ENCODE results near the gene CDK5. TPM values are rescaled to one million over a fixed set of nuclear protein-coding genes. Genes with fewer than 3 reads are reported as not detected.

CDK5 gene
- total RNA-seq, 1 donor from 2014 or later = 9.6 TPM

DNA sequence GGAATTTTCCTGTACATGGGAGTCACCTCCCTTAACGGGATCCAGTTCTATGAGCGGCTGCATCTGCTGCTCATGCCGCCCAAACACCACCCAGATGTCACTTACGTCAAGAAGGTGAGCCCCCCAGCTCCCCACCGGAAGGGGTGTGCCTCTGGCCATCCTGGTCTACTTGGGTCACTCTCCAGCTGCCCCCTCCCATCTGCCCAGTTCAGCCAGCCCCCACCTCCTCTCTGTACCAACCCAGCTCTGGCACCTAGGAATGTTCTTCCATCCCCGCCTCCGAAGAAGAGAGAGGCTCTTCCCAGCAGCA lies 17.9 kb upstream of the CDK5 start:
- DNase-seq (ENCODE audit: low spot score) (no peak), ATAC-seq (no peak)

DNA sequence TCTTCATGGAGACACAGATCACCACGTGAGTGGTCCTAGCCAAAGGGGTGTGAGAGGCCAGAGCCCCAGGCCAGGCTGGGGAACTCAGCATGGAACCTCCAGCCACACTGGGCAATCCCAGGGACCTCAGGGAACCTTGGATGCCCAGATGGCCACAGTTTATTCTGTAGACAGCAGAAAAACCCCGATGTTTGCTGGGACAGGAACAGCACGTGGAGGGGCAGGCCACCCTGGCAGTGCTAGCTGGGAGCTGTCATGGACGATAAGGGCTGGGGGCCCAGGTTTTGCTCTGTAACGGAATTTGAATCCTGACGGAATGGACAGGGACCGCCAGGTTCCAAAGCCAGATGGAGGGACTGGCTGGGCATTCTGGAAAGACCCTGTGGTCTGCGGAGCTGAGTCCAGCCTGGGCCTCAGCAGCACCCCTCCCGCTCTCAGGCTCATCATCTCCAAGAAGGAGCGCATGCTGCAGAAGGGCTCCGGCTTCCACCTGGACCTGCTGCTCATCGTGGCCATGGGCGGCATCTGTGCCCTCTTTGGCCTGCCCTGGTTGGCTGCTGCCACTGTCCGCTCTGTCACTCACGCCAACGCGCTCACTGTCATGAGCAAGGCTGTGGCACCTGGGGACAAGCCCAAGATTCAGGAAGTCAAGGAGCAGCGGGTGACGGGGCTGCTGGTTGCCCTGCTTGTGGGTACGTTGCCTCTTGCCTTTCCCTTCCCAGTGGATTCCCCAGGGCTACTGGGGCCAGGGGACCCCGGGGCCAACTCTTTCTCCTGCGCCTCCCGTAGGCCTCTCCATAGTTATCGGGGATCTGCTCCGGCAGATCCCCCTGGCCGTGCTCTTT lies 17.3 kb upstream of the CDK5 start:
- ATAC-seq (no peak), DNase-seq (ENCODE audit: low spot score) (no peak)

DNA sequence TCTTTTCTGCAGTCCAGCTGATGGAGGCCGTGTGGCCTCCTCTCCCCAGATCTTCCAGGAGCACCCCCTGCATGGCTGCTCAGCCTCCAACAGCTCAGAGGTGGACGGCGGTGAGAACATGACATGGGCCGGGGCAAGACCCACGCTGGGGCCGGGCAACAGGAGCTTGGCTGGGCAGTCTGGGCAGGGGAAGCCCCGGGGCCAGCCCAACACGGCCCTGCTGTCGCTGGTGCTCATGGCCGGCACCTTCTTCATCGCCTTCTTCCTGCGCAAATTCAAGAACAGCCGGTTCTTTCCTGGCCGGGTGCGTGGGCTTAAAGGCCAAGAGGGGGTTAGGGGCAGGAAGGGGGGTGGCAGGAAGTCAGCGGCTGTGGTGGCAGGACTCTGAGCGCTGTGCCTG lies 16.3 kb upstream of the CDK5 start:
- ATAC-seq (no peak), DNase-seq (ENCODE audit: low spot score) (no peak)

DNA sequence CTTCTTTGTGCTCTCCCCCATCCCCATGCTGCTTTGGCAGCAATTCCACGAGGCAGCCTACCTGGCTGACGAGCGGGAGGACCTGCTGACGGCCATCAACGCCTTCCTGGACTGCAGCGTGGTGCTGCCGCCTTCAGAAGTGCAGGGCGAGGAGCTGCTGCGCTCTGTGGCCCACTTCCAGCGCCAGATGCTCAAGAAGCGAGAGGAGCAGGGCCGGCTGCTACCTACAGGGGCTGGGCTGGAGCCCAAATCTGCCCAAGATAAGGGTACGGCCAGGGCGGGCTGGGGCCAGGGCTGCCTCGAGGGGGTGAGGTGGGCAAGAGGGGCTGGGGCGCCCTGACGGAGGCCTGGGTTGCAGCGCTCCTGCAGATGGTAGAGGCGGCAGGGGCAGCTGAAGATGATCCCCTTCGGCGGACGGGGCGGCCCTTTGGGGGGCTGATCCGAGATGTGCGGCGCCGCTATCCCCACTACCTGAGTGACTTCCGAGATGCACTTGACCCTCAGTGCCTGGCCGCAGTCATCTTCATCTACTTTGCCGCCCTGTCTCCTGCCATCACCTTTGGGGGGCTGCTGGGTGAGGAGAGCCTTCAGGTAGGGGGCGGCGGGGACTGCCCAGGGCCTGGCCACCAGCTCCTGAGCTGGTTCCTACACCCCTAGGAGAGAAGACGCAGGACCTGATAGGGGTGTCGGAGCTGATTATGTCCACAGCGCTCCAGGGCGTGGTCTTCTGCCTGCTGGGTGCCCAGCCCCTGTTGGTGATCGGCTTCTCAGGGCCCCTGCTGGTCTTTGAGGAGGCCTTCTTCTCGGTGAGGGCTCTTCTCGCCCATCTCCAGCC lies 13.6 kb upstream of the CDK5 start:
- ATAC-seq (no peak), DNase-seq (ENCODE audit: low spot score) (no peak)

DNA sequence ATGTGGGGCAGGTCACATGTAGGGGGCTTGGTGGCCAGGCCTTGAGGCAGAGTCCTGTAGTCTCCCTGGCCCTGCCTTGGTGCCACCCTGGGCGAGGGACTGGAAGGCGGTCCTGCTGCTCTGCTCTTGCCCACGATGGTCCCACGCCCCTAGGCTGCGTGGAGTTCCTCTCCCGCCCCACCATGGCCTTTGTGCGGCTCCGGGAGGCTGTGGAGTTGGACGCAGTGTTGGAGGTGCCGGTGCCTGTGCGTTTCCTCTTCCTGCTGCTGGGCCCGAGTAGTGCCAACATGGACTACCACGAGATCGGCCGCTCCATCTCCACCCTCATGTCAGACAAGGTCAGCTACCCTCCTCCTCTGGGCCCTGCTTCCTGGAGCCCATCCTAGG lies 12.9 kb upstream of the CDK5 start:
- ATAC-seq = no peak

DNA sequence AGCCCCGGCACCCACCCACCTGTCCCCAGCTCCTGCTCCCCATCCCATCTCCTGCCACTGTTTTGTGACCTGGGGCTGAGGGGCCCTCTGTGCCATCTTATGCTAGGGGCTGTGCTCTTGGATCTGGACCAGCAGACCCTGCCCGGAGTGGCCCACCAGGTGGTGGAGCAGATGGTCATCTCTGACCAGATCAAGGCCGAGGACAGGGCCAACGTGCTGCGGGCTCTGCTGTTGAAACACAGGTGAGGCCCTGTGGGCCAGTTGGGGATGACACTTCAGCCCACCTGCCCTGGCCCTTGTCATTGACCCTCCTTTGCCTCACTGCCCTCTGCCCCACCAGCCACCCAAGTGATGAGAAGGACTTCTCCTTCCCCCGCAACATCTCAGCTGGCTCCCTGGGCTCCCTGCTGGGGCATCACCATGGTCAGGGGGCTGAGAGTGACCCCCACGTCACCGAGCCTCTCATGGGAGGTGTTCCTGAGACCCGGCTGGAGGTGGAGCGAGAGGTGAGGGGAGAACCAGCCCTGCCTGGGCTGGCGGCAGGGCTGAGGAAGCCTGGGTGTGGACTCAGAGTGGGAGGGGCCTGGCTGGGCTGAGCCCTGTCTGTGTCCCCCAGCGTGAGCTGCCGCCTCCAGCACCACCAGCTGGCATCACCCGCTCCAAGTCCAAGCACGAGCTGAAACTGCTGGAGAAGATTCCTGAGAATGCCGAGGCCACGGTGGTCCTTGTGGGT lies 12.3 kb upstream of the CDK5 start:
- ATAC-seq = no peak
- no peak for DNase-seq (ENCODE audit: low spot score)

More for the DNA sequence above, 12.9 kb upstream of the CDK5 start:
- DNase-seq (ENCODE audit: low spot score) = no peak

DNA sequence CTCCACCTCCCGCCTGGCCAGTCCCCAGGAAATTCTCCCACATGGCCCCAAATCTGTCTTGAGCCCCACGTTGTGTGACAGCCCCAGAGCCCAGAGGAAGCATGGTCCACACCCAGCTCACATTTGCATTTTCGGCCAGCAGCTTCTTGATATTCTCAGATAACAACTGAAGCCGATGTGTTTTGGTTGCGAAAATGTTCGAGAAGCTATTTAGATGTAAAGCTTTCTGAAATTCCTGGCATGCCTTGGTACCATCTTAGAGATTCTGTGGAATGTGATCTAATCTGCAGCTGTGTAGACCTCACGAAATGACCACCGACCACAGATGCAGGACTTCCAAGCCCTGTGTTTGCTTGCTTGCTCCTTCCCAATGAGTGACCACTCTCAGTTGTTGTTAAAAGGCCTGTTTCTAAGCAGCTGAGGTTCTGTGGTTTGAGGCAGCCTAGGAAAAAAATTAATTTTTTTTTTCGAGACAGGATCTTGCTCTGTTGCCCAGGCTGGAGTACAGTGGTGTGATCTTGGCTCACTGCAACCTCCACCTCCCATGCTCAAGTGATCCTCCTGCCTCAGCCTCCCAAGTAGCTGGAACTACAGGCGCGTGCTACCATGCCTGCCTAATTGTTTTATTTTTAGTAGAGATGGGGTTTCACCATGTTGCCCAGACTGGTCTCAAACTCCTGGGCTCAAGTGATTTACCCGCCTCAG lies 10.5 kb upstream of the CDK5 start:
- DNase-seq (ENCODE audit: low spot score) = no peak
- ATAC-seq = no peak

DNA sequence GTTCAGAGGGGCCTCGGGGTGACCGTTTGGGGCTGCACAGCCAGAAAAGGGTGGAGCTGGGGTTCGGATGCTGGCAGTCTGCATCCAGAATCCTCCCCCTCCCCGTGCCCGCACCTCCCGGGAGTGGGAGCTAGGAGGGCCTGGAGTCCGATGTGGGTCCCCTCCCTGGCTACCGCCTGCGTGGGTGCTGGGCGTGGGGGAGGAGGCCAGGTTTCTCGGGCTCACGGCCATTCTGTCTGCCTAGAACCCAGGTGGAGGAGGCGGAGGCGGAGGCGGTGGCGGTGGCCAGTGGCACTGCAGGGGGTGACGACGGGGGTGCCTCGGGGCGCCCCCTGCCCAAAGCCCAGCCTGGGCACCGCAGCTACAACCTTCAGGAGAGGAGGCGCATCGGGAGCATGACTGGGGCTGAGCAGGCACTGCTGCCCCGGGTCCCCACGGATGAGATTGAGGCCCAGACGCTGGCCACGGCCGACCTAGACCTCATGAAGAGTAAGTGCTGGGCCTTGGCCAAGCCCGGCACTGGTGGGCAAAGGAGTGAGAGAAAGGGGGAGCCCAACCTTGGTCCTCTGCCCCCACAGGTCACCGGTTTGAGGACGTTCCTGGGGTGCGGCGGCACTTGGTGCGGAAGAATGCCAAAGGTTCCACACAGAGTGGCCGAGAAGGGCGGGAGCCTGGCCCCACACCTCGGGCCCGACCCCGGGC lies 8.7 kb upstream of the CDK5 start:
- no peak for ATAC-seq
- DNase-seq (ENCODE audit: low spot score) = no peak

DNA sequence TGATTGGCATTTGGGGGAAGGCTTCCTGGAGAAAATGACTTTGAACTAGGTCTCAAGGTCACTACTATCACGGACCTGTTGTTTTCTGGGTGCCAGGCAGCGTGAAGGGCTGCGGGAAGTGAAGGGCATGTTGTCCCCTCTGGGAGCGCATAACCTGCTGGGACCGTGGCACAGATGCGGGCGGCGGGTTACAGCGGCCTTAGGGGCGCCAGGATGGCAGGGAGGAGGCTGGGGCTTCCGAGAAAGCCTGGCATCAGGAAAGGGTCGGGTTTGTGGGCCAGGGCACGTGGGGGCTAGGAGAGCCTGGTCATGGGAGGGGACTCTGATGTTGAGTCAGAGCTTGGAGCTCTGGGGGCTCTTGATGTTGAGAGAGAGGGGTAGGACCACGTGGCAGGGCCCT lies 7.8 kb upstream of the CDK5 start:
- no peak for DNase-seq (ENCODE audit: low spot score)
- no peak for ATAC-seq

DNA sequence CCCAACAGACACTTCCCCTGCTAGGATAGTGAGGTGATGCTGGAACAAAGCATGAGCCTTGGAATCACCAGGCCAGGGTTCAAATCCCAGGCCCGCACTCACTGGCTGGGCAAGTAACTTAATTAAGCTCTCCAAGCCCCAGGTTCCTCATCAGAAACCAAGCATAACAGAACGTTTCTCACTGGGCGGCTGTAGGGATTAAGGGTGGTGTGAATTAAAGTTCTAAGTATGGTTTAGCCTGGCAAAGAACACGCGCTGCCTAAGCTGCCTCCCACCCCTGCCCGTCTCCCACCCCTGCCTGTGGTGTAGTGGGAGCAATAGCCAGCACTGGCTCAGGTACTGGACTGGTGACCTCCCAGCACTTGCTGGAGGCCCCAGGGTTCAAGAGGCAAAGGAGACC lies 7.3 kb upstream of the CDK5 start:
- DNase-seq (ENCODE audit: low spot score) (no peak), ATAC-seq (no peak)

DNA sequence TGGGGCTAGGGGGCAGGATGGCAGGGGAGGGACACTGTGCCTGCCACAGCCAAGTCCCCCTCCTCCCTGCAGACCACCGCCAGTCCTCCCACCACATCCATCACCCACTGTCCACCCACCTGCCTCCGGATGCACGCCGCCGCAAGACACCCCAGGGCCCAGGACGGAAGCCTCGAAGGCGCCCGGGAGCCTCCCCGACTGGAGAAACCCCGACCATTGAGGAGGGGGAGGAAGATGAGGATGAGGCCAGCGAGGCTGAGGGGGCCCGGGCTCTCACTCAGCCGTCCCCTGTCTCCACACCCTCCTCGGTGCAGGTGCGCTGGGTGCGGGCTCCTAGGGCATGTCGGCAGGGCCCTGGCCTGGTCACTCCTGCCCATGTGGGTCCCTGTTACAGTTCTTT lies 6.8 kb upstream of the CDK5 start:
- no peak for ATAC-seq
- DNase-seq (ENCODE audit: low spot score) = no peak

DNA sequence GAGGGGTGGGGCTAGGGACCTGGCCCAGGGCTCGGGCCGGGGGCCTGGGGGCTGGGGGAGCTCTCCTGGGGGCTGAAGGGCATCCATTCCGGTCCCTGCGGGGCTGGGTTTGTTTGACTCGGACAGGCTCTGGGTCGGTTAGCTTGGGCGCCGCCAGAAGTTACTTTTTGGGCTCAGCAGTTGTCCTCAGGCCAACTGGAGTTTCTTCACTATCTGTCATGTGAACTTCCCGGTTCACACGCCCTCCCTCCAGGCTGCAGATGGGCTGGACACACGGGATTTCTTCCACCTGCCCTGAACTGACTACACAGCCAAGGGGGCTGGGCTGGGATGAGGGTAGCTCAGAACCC lies 5.5 kb upstream of the CDK5 start:
- DNase-seq (ENCODE audit: low spot score) (peak; percentile 74), ATAC-seq (peak; percentile 40)

DNA sequence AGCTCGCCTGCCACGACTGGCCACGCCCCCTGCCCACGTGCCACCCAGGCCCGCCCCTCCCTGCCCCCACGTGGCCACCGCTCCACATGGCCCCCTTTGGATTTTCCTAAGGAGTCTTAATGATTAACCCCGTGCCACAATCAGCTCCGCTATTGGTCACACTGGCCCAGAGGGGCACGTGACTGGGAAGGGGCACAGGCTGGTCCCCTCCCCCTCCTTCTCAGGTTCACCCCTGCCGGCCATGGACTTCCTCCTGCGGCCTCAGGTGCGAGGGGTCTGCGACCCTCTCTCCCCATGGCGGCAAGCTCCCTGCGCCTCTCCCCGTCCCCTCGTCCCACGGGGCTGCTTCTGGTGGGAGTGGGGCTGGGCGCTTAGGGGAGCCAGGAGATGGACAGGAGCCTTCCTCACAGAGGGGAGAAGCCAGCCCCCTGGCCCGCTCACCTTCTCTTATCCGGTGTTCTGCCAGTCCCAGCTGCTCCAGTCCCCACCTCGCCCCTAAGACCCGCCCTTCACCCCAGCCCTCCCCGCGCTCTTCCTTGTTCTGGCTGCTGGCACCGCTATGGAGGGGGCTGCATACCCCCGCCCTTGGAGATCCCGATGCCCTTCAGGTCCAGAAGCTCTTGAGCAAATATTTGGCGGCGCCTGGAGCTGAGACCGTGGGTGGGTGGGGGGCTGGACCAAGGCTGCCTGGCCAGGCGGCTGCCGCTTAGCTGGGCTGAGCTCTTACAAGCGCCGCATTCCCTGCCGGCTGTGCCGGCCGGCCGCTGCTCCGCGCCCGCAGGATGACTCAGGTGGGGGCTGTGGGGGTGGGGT lies 4.9 kb upstream of the CDK5 start:
- DNase-seq (ENCODE audit: low spot score) (peak; percentile 94), ATAC-seq (peak; percentile 63)

DNA sequence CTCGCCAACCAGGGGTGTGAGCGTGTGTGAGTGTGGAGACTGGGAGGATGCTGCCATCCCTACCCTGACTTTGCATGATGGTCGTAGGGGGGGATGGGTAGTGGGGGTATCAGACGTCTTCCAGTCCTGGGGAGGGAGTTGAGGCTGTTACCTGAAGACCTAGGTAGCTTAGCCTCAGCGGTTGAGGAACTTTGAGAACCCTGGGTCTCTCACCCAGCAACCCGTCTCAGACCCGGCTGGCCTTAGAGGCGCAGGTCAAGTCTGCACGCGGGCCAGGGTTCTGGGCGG lies 4.4 kb upstream of the CDK5 start:
- ATAC-seq = no peak

DNA sequence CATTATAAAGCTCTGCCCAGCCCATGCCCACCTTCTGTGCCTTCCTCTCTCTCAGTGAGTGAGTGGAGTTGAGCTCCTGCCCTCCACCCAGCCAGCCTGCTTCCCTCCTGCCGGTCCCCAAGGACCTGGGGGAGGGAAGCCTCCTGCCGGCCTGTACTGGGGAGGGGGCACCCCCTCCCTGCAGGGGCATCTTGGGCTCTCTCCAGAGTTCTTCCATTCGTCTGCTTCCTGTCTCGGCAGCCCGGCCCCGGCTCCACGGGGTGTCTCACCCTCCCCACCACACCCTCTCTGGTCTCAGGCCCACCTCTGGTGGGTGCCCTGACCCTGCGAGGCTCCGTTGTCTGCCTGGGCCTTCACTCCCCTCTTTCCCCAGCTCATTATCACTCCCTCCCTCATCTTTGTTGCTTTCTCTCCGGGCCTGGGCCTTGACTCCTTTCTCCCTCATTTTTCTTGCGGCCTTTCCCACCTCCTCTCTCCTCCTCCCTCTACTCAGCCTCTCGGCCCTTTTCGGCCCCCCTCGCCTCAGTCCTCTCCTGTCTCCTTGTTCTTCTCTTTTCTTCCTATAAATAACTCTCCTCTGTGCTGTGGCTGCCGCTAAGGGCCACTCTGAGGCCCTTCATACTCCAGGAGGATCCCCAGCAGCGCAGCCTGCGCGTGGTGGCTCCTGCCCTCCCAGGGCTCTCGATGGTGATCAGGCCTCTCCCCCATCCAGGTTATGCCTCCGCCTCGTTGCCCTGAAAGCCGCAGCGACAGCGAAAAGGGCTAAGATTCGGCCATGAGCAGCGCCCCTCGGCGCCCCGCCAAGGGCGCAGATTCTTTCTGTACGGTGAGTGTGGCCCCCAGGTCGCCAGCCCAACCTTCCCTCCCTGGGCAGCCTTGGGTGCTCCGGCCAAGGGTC lies 3.8 kb upstream of the CDK5 start:
- ATAC-seq (no peak), DNase-seq (ENCODE audit: low spot score) (no peak)

More for the DNA sequence above, 4.4 kb upstream of the CDK5 start:
- no peak for DNase-seq (ENCODE audit: low spot score)

DNA sequence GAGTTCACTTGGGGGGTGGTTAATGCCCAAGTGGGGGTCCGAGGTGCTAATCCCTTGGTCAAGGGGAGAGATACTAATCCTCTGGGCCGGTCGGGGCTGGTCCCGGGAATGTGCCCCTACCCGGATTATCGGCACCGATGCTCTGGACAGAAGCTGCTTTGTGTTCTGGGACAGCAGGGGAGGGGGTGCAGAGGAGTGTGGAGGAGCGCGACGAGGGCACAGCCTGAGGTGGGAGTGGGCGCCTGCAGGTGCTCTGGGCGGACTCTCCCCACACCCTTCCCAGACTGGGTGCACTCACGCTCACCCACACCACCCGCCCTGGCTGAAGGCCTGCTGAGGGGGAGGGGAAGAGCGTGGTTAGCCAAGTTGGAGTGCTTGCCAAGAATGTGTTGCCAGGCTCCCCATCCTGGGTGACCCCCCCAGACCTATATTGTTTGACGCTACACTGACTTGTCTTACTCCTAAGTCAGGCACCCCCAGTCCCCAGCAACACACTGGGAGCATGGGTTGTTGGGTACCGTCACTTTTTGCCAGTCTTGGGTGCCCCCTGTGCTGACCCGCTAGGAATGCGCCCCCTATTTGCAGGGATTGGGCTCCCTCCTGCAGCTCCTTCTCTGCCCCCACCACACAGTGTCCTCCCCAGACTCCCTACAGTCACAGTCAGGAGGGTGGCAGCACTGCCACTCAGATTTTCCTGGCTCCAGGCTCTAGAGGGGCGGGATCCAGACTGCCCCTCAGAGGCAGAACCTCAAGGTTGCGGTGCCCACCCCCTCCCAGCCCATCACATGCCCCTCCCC lies 2.9 kb upstream of the CDK5 start:
- peak; percentile 64 for DNase-seq (ENCODE audit: low spot score)
- no peak for ATAC-seq

DNA sequence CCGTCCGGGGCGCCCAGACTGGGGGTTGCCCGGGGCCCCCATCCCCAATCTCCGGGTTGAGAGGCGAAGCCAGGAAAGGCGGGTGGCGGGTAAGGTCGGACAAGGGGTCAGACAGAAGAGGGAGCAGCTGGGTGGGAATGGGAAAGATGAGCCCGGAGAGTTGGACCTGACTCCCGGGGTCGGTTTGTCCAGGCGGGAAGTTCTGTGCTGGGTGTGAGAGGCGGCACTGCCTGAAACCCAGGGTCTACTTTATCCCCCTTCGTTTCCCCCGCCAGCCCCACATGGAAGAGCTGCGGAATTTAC lies 2.4 kb upstream of the CDK5 start:
- DNase-seq (ENCODE audit: low spot score) = no peak
- ATAC-seq = no peak

DNA sequence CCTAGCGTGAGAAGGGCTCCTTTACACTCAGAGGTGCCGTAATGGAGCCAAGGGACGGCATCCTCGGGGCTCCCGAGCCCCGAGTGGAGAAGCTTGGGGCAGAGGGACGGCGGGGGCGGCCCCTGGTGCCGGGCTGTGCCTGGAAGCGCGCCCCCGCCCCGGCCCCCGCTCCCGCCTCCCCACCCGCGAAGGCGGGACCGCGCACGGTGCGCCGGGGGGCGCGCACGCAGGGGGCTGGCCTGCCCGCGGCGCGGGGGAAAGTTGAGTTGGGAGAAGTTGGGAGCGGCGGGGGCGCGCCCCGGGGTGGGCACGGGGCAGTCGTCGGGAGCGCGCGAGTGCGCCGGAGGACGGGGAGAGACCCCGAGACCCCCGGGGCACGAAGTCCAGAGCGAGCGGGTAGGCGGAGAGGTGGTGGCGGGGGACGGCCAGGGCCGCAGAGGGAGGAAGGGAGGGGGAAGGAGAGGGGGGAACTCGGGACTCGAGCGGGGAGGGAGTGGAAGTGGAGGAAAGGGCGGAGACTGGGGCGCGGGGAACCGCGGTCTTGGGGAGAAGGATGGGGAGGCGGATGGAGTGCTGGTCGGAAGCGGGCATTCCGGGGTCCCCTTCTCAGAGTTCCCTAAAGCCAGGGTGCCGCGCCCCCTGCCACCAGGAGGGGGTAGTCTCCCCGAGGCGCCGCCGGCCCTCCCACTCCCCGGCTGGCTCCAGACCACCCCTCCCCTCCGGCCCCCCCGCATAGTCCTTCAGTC lies 1.8 kb upstream of the CDK5 start, which contains the start of gene SLC4A2:
TSS of gene SLC4A2 (plus strand) at position 223 of the 746 bp plus-strand sequence. CDS start 2,399 bp downstream, outside the sequence.
- DNase-seq (ENCODE audit: low spot score) = peak; percentile 84
- ATAC-seq = peak; percentile 55
